GM23338 (cell line): ENCODE data around the gene RCOR3. TPM values are rescaled to one million over a fixed set of nuclear protein-coding genes. Genes with fewer than 3 reads are reported as not detected.

Source experiments
- ATAC-seq: fragments of 200-7000 bp; cut with Tn5 transposase; 3 replicates; pipeline ENCODE4 v1.9.1; 2020
- DNase-seq: peaks from one replicate; pipeline ENCODE4 v3.0.0-alpha.2; 2015; ENCODE audit warnings: low spot score
- H2AFZ ChIP-seq: fragments of 200-600 bp; sonication (generic); 2 replicates; pipeline ENCODE4 v1.8.0; 2016; ENCODE audit warnings: antibody characterized with exemption, mild to moderate bottlenecking, moderate library complexity
- H3F3A ChIP-seq: fragments of 200-600 bp; sonication (generic); replicated peaks from 2 replicates; pipeline ENCODE4 v1.8.0; 2017; ENCODE audit warnings: antibody characterized with exemption, mixed run types, low read depth
- H3K27ac ChIP-seq: fragments of 200-600 bp; sonication (generic); 2 replicates; pipeline ENCODE4 v1.6.1; 2016; ENCODE audit warnings: low read depth
- H3K27me3 ChIP-seq: fragments of 200-600 bp; sonication (generic); 2 replicates; pipeline ENCODE4 v1.8.0; 2016; ENCODE audit warnings: mild to moderate bottlenecking, mixed run types, moderate library complexity; ENCODE audit not compliant: insufficient read depth
- H3K36me3 ChIP-seq: fragments of 200-600 bp; sonication (generic); 2 replicates; pipeline ENCODE4 v1.8.0; 2016; ENCODE audit warnings: mild to moderate bottlenecking; ENCODE audit not compliant: insufficient read depth
- H3K4me1 ChIP-seq: fragments of 200-600 bp; sonication (generic); 2 replicates; pipeline ENCODE4 v1.8.0; 2016; ENCODE audit warnings: mild to moderate bottlenecking, moderate library complexity; ENCODE audit not compliant: insufficient read depth
- H3K4me2 ChIP-seq: fragments of 200-600 bp; sonication (generic); 2 replicates; pipeline ENCODE4 v1.7.1; 2017; ENCODE audit warnings: mixed run types
- H3K4me3 ChIP-seq: fragments of 200-600 bp; sonication (generic); 2 replicates; pipeline ENCODE4 v1.6.1; 2016; ENCODE audit warnings: mixed run types
- H3K79me2 ChIP-seq: fragments of 200-600 bp; sonication (generic); replicated peaks from 2 replicates; pipeline ENCODE4 v1.8.0; 2017; ENCODE audit warnings: mild to moderate bottlenecking; ENCODE audit not compliant: insufficient read depth
- H3K9me2 ChIP-seq: fragments of 200-600 bp; sonication (generic); 2 replicates; pipeline ENCODE4 v1.8.0; 2017; ENCODE audit not compliant: insufficient read depth
- H4K20me1 ChIP-seq: fragments of 200-600 bp; sonication (generic); replicated peaks from 2 replicates; pipeline ENCODE4 v1.8.0; 2017; ENCODE audit warnings: mild to moderate bottlenecking; ENCODE audit not compliant: insufficient read depth
- H3K27ac Mint-ChIP-seq: 2 replicates; pipeline ENCODE4 v1.8.0; 2020; ENCODE audit warnings: inconsistent platforms, mild to moderate bottlenecking, moderate library complexity, mixed read lengths
- H3K27me3 Mint-ChIP-seq: 3 replicates; pipeline ENCODE4 v1.8.0; 2022; ENCODE audit warnings: low read depth, mild to moderate bottlenecking, moderate library complexity, mixed read lengths, inconsistent platforms; ENCODE audit not compliant: insufficient read depth, poor library complexity
- H3K36me3 Mint-ChIP-seq: 3 replicates; pipeline ENCODE4 v1.8.0; 2021; ENCODE audit warnings: low read depth, mild to moderate bottlenecking, inconsistent platforms, moderate library complexity, mixed read lengths
- H3K4me1 Mint-ChIP-seq: 3 replicates; pipeline ENCODE4 v1.8.0; 2020; ENCODE audit warnings: mild to moderate bottlenecking, inconsistent platforms, mixed read lengths
- H3K4me3 Mint-ChIP-seq: 3 replicates; pipeline ENCODE4 v1.8.0; 2021; ENCODE audit warnings: moderate library complexity, mild to moderate bottlenecking, inconsistent platforms, mixed read lengths
- H3K9me3 Mint-ChIP-seq: 3 replicates; pipeline ENCODE4 v1.8.0; 2020; ENCODE audit warnings: moderate library complexity, mild to moderate bottlenecking, inconsistent platforms, mixed read lengths
- JUNB ChIP-seq: IDR thresholded peaks from one replicate; pipeline ENCODE4 v1.6.1; 2016; ENCODE audit warnings: antibody characterized with exemption; ENCODE audit not compliant: unreplicated experiment
- POLR2AphosphoS5 ChIP-seq: IDR thresholded peaks from 2 replicates; pipeline ENCODE4 v1.6.1; 2016; ENCODE audit warnings: antibody characterized with exemption, low read depth
- ZNF331 ChIP-seq: fragments of 250-450 bp; sonication (Bioruptor Pico); IDR thresholded peaks from 2 replicates; pipeline ENCODE4 v1.5.0; 2020; ENCODE audit warnings: low read depth, mild to moderate bottlenecking, moderate library complexity
- polyA plus RNA-seq: library from polyadenylated mRNA; unstranded; fragments of >200 nt; fragmentation: Nextera tagmentation; extraction: Ambion mirVana; gene quantifications from 2 replicates; pipeline ENCODE4 v1.2.1, GENCODE V29; 2016
- total RNA-seq: library from RNA; depleted of rRNA; stranded (reverse); fragments of >200 nt; shearing (Covaris generic); gene quantifications from 2 replicates; pipeline ENCODE4 v1.2.3, GENCODE V29; 2014
- TF ChIP-seq, protein P1 (sequence below): fragments of 250-450 bp; sonication (Bioruptor Pico); IDR thresholded peaks from 2 replicates; pipeline ENCODE4 v1.5.0; 2020; ENCODE audit warnings: mild to moderate bottlenecking, moderate library complexity

RCOR3 gene
- total and polyA plus RNA-seq, 2 experiments from 2014 or later, result 19.4 to 26.2 TPM

DNA sequence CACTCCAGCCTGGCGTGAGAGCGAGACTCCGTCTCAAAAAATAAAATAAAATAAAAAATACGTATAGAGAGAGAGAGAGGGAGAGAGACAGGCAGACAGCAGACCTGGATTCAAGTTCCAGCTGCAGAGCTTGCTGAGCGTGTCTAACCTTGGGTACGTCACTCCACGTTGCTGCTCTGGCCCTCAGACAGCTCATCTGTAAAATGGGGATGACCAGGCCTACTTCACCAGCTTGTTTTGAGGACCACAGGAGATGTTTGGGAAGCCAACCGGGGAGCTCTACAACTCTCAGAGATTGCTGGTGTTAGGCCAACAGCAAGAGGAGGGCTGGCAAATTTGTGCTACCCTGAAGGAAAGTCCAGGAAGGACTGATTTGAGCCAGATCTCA lies 67.0 kb downstream of the RCOR3 start:
- Histone ChIP-seq H3K27me3 (peaks cover 22% of the 10 kb centered on the region), H3K27ac (no peak overlapping the region), H3K36me3 (no peaks in the 10 kb centered on the region), H2AFZ (peak overlapping the region; percentile 99), H4K20me1 (no peaks in the 10 kb centered on the region; the same call in 1 of the 2 replicates), H3F3A (no peaks in the 10 kb centered on the region), H3K4me1 (peaks cover 29% of the 10 kb centered on the region), H3K9me2 (no peaks in the 10 kb centered on the region), H3K4me3 (peak overlapping the region; percentile 77; the same call in 1 of the 2 replicates), H3K79me2 (peaks cover 26% of the 10 kb centered on the region), H3K4me2 (peak overlapping the region; percentile 78)
- ATAC-seq (no peak), DNase-seq (no peak)
- TF ChIP-seq POLR2AphosphoS5 (no peak), ZNF331 (CRISPR knock-in tag) (no peak)
- TF ChIP-seq, protein P1, sequence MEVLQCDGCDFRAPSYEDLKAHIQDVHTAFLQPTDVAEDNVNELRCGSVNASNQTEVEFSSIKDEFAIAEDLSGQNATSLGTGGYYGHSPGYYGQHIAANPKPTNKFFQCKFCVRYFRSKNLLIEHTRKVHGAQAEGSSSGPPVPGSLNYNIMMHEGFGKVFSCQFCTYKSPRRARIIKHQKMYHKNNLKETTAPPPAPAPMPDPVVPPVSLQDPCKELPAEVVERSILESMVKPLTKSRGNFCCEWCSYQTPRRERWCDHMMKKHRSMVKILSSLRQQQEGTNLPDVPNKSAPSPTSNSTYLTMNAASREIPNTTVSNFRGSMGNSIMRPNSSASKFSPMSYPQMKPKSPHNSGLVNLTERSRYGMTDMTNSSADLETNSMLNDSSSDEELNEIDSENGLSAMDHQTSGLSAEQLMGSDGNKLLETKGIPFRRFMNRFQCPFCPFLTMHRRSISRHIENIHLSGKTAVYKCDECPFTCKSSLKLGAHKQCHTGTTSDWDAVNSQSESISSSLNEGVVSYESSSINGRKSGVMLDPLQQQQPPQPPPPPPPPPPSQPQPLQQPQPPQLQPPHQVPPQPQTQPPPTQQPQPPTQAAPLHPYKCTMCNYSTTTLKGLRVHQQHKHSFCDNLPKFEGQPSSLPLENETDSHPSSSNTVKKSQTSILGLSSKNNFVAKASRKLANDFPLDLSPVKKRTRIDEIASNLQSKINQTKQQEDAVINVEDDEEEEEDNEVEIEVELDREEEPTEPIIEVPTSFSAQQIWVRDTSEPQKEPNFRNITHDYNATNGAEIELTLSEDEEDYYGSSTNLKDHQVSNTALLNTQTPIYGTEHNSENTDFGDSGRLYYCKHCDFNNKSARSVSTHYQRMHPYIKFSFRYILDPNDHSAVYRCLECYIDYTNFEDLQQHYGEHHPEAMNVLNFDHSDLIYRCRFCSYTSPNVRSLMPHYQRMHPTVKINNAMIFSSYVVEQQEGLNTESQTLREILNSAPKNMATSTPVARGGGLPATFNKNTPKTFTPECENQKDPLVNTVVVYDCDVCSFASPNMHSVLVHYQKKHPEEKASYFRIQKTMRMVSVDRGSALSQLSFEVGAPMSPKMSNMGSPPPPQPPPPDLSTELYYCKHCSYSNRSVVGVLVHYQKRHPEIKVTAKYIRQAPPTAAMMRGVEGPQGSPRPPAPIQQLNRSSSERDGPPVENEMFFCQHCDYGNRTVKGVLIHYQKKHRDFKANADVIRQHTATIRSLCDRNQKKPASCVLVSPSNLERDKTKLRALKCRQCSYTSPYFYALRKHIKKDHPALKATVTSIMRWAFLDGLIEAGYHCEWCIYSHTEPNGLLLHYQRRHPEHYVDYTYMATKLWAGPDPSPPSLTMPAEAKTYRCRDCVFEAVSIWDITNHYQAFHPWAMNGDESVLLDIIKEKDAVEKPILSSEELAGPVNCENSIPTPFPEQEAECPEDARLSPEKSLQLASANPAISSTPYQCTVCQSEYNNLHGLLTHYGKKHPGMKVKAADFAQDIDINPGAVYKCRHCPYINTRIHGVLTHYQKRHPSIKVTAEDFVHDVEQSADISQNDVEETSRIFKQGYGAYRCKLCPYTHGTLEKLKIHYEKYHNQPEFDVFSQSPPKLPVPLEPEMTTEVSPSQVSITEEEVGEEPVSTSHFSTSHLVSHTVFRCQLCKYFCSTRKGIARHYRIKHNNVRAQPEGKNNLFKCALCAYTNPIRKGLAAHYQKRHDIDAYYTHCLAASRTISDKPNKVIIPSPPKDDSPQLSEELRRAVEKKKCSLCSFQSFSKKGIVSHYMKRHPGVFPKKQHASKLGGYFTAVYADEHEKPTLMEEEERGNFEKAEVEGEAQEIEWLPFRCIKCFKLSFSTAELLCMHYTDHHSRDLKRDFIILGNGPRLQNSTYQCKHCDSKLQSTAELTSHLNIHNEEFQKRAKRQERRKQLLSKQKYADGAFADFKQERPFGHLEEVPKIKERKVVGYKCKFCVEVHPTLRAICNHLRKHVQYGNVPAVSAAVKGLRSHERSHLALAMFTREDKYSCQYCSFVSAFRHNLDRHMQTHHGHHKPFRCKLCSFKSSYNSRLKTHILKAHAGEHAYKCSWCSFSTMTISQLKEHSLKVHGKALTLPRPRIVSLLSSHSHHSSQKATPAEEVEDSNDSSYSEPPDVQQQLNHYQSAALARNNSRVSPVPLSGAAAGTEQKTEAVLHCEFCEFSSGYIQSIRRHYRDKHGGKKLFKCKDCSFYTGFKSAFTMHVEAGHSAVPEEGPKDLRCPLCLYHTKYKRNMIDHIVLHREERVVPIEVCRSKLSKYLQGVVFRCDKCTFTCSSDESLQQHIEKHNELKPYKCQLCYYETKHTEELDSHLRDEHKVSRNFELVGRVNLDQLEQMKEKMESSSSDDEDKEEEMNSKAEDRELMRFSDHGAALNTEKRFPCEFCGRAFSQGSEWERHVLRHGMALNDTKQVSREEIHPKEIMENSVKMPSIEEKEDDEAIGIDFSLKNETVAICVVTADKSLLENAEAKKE (CRISPR knock-in tag), result no peak
- Mint-ChIP-seq H3K9me3 (no peaks in the 10 kb centered on the region), H3K4me3 (peak overlapping the region; percentile 82), H3K36me3 (peaks cover 9% of the 10 kb centered on the region), H3K27me3 (peaks cover 23% of the 10 kb centered on the region), H3K27ac (no peak overlapping the region), H3K4me1 (peaks cover 43% of the 10 kb centered on the region)

- DNase-seq (peak; percentile 83), ATAC-seq (peak; percentile 65)
- TF ChIP-seq POLR2AphosphoS5, result peak; percentile 37; the same call in 1 of the 2 replicates
- TF ChIP-seq JUNB, result no peak
- Histone ChIP-seq H3K79me2 (peaks cover 31% of the 10 kb centered on the region), H3K9me2 (no peaks in the 10 kb centered on the region), H4K20me1 (no peaks in the 10 kb centered on the region; the same call in 1 of the 2 replicates), H3K36me3 (no peaks in the 10 kb centered on the region), H3K27ac (no peak within 1 kb of the TSS), H3K4me1 (peaks cover 35% of the 10 kb centered on the region), H3K27me3 (peaks cover 22% of the 10 kb centered on the region), H3K4me2 (peak within 1 kb of the TSS; percentile 92), H3K4me3 (peak within 1 kb of the TSS; percentile 77), H2AFZ (peak within 1 kb of the TSS; percentile 99), H3F3A (no peaks in the 10 kb centered on the region)
- Mint-ChIP-seq H3K27ac (no peak within 1 kb of the TSS), H3K36me3 (peaks cover 9% of the 10 kb centered on the region), H3K27me3 (peaks cover 23% of the 10 kb centered on the region), H3K9me3 (no peaks in the 10 kb centered on the region), H3K4me3 (peak within 1 kb of the TSS; percentile 84), H3K4me1 (peaks cover 47% of the 10 kb centered on the region)
Measured at GRCh38 chr1:211326528-211327345, 67.6 kb downstream of the RCOR3 start, which contains the start of gene TRAF5. TSS of gene TRAF5 (plus strand) at chr1:211326833. CDS start at chr1:211353240, 26,407 bp downstream.
